Right lobe of liver (tissue), 4 donors: Measurements from ENCODE around the gene ACOT8.

Experiments used
- POLR2A ChIP-seq: fragments of 450-650 bp; IDR thresholded peaks from one replicate; pipeline ENCODE4 v1.6.1; 2017; ENCODE audit warnings: antibody characterized with exemption, mild to moderate bottlenecking
- TF ChIP-seq, protein P1 (sequence below), 4 donors: fragments of 200-600 bp in 3 of 4; fragments of 450-650 bp in 1 of 4; IDR thresholded peaks; one replicate each; pipeline versions ENCODE4 v1.5.1 to v1.8.0; 2016 to 2022; ENCODE audit warnings: antibody characterized with exemption in 4 of 4, mild to moderate bottlenecking in 2 of 4
- donor health status: DM: no; HTN: no; CAD: no.
- donor health status: DM: no; HTN: no; CAD: no.
- donor health status: DM: no; HTN: yes; CAD: no.

DNA sequence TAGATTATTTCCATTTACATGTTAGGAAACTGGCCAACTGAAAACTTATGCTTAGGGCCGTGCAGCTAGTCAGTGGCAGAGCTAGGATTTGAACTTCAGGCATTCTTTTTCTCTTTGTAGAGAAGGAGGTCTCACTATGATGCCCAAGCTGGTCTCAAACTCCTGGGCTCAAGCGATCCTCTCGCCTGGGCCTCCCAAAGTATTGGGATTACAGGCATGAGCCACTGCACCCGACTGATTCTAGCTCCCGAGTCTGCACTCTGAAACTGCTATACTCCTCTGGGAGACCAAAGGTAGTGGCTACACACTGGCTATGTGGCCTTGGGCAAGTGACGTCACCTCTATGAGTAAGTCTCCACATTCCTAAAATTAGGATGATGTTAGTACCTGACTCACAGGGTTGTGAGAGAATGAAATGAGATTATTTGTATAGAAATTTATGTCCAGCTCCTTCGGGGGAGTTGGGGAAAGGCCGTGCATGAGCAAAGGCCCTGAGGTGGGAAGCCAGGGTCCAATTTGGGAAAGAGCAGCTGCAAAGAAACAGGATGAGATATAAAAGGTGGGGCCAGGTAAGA is 48.4 kb upstream of the ACOT8 start:
- TF ChIP-seq, protein P1, sequence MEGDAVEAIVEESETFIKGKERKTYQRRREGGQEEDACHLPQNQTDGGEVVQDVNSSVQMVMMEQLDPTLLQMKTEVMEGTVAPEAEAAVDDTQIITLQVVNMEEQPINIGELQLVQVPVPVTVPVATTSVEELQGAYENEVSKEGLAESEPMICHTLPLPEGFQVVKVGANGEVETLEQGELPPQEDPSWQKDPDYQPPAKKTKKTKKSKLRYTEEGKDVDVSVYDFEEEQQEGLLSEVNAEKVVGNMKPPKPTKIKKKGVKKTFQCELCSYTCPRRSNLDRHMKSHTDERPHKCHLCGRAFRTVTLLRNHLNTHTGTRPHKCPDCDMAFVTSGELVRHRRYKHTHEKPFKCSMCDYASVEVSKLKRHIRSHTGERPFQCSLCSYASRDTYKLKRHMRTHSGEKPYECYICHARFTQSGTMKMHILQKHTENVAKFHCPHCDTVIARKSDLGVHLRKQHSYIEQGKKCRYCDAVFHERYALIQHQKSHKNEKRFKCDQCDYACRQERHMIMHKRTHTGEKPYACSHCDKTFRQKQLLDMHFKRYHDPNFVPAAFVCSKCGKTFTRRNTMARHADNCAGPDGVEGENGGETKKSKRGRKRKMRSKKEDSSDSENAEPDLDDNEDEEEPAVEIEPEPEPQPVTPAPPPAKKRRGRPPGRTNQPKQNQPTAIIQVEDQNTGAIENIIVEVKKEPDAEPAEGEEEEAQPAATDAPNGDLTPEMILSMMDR (IDR thresholded peaks at IDR 0.05): no peak
- TF ChIP-seq POLR2A: no peak
